Stimulated activated naive B cell treated with anti-CD40 and anti-IgM and Interleukin-4, amounts not matched to agents 10 μg/mL and 1 μg/mL and 100 μg/mL, for 72 hours (primary cell): Measurements from ENCODE around the gene BPIFB4.
"Not testable (repeated sequence)": the region's sequence is repeated elsewhere in the genome, so short reads cannot be mapped to it uniquely, and the experiment has no call there.

Experiments
- ATAC-seq, 2 donors: fragments of 150-1000 bp; cut with Tn5 transposase; replicated peaks; 2 replicates each; pipeline ENCODE4 v1.10.0; 2021; ENCODE audit warnings: moderate library complexity in 1 of 2
- DNase-seq: peaks from one replicate; pipeline ENCODE4 v3.0.0; 2021
- H3K27ac Mint-ChIP-seq: one replicate; pipeline ENCODE4 v1.8.0; 2022; ENCODE audit warnings: mild to moderate bottlenecking, mixed read lengths
- H3K27me3 Mint-ChIP-seq, 2 donors: one replicate each; pipeline ENCODE4 v1.8.0; 2022; ENCODE audit warnings: mixed read lengths in 2 of 2
- H3K36me3 Mint-ChIP-seq, 2 donors: one replicate each; pipeline ENCODE4 v1.8.0; 2022; ENCODE audit warnings: mixed read lengths in 2 of 2, mild to moderate bottlenecking in 1 of 2
- H3K4me1 Mint-ChIP-seq, 2 donors: one replicate each; pipeline ENCODE4 v1.8.0; 2022; ENCODE audit warnings: mixed read lengths in 2 of 2, mild to moderate bottlenecking in 1 of 2
- H3K4me3 Mint-ChIP-seq, 2 donors: one replicate each; pipeline ENCODE4 v1.8.0; 2022; ENCODE audit warnings: mild to moderate bottlenecking in 2 of 2, mixed read lengths in 2 of 2, moderate library complexity in 1 of 2
- H3K9me3 Mint-ChIP-seq, 2 donors: one replicate each; pipeline ENCODE4 v1.8.0; 2022; ENCODE audit warnings: mixed read lengths in 2 of 2, mild to moderate bottlenecking in 1 of 2

Gene BPIFB4

DNA sequence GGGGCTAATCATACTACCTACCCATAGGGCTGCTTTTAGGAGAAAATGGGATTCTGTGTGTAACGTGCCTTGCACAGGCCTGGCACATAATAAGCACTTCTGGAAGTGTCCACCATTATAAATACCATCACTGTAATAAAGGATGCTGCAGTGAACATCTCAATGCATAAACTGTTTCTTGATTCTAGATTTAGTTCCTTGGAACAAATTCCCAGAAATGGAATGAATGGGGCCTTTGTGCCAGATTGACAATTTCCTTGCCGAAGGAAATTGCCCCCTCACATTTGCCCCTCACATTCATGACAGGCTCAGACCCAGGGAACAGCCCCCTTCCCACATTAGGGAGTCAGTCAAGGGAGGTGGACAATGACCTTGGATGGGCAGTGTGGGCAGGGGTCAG, 29.2 kb downstream of the BPIFB4 start:
- no peak for ATAC-seq
- no peak overlapping the region for H3K4me3 Mint-ChIP-seq
- H3K4me1 Mint-ChIP-seq = no peaks in the 10 kb centered on the region
- H3K36me3 Mint-ChIP-seq = no peaks in the 10 kb centered on the region
- H3K9me3 Mint-ChIP-seq = no peaks in the 10 kb centered on the region
- DNase-seq = no peak
- no peaks in the 10 kb centered on the region for H3K27me3 Mint-ChIP-seq
- no peak overlapping the region for H3K27ac Mint-ChIP-seq

DNA sequence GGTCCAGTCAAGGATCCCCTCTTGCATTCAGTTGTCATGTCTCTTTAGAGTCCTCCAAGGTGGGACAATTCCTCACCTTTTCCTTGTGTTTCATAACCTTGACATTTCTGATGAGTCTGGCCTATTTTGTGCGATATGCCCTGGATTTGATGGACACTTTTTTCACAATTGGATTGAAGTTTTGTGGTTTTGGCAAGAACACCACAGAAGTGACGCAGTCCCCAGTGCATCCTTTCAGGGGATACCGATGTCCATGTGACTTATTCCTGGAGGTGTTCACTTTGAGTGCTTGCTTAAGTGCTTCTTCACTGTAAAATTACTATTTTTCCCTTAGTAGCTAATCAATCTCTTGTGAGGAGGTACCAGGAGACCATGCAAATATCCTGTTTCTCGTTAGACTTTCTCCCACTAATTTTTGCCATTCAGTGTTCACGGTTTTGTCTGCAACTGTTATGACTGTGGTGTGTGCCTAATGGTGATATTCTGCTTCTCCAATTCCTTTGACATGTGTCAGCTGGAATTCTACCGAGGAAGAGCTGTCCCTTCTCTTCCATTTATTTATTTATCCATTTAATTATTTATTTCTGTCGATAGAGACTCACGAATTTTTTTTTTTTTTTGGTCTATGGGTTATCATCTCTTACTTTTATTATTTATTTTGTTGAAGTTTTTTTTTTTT, 30.8 kb downstream of the BPIFB4 start:
- no peak overlapping the region for H3K27ac Mint-ChIP-seq
- no peaks in the 10 kb centered on the region for H3K27me3 Mint-ChIP-seq
- no peak overlapping the region for H3K4me3 Mint-ChIP-seq
- no peaks in the 10 kb centered on the region for H3K4me1 Mint-ChIP-seq
- no peaks in the 10 kb centered on the region for H3K9me3 Mint-ChIP-seq
- ATAC-seq (no peak), DNase-seq (no peak)
- H3K36me3 Mint-ChIP-seq = no peaks in the 10 kb centered on the region

DNA sequence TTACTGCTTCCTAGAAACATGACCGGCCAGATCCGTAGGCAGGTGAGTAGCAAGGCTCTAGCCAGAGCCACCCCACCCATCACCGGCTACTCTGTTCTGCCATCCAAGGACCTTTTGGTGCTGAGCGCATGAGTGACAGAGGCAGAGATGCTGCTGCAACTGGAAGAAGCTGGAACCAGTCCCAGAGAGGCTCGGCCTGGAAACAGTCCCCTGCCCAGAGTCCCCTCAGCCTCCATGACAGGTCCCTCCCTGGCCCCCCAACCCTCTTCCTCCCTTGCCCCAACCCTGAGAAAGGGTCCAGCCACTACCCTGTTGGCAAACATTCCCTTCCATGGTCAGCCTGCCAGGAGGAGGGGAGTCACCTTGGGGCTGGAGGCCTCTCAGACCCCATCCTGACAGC, 31.9 kb downstream of the BPIFB4 start:
- Mint-ChIP-seq H3K27me3 (no peaks in the 10 kb centered on the region), H3K9me3 (no peaks in the 10 kb centered on the region), H3K27ac (no peak overlapping the region), H3K4me3 (no peak overlapping the region), H3K36me3 (no peaks in the 10 kb centered on the region), H3K4me1 (no peaks in the 10 kb centered on the region)
- no peak for DNase-seq
- no peak for ATAC-seq

DNA sequence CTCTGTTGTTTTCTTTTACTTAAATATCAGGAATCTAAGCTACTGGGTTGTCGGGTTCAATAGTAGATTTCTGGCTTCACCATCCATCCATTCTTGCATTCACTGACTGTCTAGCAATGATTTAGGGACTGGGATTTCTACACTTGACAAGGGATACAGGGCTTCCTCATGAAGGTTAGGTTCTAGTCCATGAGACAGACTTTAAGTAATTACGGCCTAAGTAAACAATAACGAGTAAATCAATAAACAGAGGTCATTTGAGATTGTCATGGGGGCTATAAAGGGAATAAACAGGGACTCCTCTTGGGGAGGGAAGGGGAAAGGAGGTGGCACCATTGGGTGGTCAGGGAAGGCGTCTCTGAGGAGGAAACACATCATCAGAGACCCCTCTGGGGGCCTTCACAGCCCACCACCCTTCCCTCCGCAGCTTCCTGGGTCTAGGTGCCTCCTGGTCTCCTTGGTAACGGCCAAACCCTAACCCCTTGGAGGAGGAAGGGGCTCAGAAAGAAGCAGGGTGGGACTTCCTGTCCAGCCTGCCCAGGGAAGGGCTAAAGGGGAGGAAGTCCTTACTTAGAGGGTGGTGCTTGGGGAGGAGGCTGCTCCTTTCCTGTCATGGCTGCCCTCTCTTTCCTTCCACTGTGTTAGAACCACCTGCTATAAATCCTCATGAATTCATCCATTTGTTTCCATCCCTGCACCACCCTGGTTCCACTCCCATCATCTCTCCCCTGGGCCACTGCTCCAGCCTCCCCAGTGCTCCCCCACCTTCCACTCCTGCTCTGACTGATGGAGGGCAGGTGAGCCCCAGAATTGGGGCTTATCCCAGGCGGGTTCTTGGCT, 33.3 kb downstream of the BPIFB4 start:
- H3K4me3 Mint-ChIP-seq = no peak overlapping the region
- H3K27ac Mint-ChIP-seq = no peak overlapping the region
- H3K4me1 Mint-ChIP-seq = no peaks in the 10 kb centered on the region
- ATAC-seq (no peak), DNase-seq (no peak)
- no peaks in the 10 kb centered on the region for H3K36me3 Mint-ChIP-seq
- no peaks in the 10 kb centered on the region for H3K27me3 Mint-ChIP-seq
- no peaks in the 10 kb centered on the region for H3K9me3 Mint-ChIP-seq

GRCh38 chr20:33113387-33113908, 34.0 kb downstream of the BPIFB4 start:
- Mint-ChIP-seq H3K27ac (no peak overlapping the region), H3K4me3 (no peak overlapping the region), H3K4me1 (no peaks in the 10 kb centered on the region), H3K36me3 (no peaks in the 10 kb centered on the region), H3K27me3 (peaks cover 3 to 6% of the 10 kb centered on the region in 2 donors), H3K9me3 (no peaks in the 10 kb centered on the region)
- DNase-seq (no peak), ATAC-seq (no peak)

DNA sequence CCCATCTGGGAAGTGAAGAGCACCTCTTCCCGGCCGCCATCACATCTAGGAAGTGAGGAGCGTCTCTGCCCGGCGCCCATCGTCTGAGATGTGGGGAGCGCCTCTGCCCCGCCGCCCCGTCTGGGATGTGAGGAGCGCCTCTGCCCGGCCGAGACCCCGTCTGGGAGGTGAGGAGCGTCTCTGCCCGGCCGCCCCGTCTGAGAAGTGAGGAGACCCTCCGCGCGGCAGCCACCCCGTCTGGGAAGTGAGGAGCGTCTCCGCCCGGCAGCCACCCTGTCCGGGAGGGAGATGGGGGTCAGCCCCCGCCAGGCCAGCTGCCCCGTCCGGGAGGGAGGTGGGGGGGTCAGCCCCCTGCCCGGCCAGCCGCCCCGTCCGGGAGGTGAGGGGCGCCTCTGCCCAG, 36.1 kb downstream of the BPIFB4 start:
- not testable (repeated sequence) for H3K27me3 Mint-ChIP-seq, ATAC-seq, H3K4me3 Mint-ChIP-seq, H3K27ac Mint-ChIP-seq, H3K36me3 Mint-ChIP-seq, H3K9me3 Mint-ChIP-seq, DNase-seq, H3K4me1 Mint-ChIP-seq

- Mint-ChIP-seq H3K4me3 (no peak overlapping the region), H3K9me3 (peaks cover 7 to 15% of the 10 kb centered on the region in 2 donors), H3K27ac (no peak overlapping the region), H3K4me1 (peaks cover 0 to 6% of the 10 kb centered on the region in 2 donors), H3K27me3 (peaks cover 23 to 29% of the 10 kb centered on the region in 2 donors), H3K36me3 (peaks cover 0 to 5% of the 10 kb centered on the region in 2 donors)
- no peak for DNase-seq
- ATAC-seq = peak; percentile 58 to 71
Observed at GRCh38 chr20:33119725-33120720, 40.6 kb downstream of the BPIFB4 start.

GRCh38 chr20:33120934-33121333, 41.5 kb downstream of the BPIFB4 start:
- ATAC-seq (no peak), DNase-seq (no peak)
- Mint-ChIP-seq H3K27me3 (peaks cover 31 to 38% of the 10 kb centered on the region in 2 donors), H3K9me3 (peaks cover 7 to 15% of the 10 kb centered on the region in 2 donors), H3K4me3 (no peak overlapping the region), H3K27ac (no peak overlapping the region), H3K4me1 (peaks cover 0 to 6% of the 10 kb centered on the region in 2 donors), H3K36me3 (peaks cover 0 to 5% of the 10 kb centered on the region in 2 donors)

- Mint-ChIP-seq H3K27me3 (peaks cover 33 to 38% of the 10 kb centered on the region in 2 donors), H3K9me3 (peaks cover 7 to 15% of the 10 kb centered on the region in 2 donors)
- H3K36me3 Mint-ChIP-seq, H3K27ac Mint-ChIP-seq, ATAC-seq, DNase-seq, H3K4me3 Mint-ChIP-seq, H3K4me1 Mint-ChIP-seq: not testable (repeated sequence)
Observed at GRCh38 chr20:33122297-33122696, 42.9 kb downstream of the BPIFB4 start.

- Mint-ChIP-seq H3K9me3 (peaks cover 7 to 15% of the 10 kb centered on the region in 2 donors), H3K36me3 (peaks cover 0 to 5% of the 10 kb centered on the region in 2 donors), H3K4me3 (no peak overlapping the region)
Observed at GRCh38 chr20:33124261-33124660, 44.8 kb downstream of the BPIFB4 start.

GRCh38 chr20:33124994-33125393, 45.6 kb downstream of the BPIFB4 start:
- no peak overlapping the region for H3K27ac Mint-ChIP-seq
- ATAC-seq (no peak), DNase-seq (no peak)
- H3K36me3 Mint-ChIP-seq = peaks cover 0 to 5% of the 10 kb centered on the region in 2 donors
- peaks cover 36 to 39% of the 10 kb centered on the region in 2 donors for H3K27me3 Mint-ChIP-seq
- H3K4me3 Mint-ChIP-seq = no peak overlapping the region
- no peaks in the 10 kb centered on the region for H3K4me1 Mint-ChIP-seq
- H3K9me3 Mint-ChIP-seq = peaks cover 7 to 15% of the 10 kb centered on the region in 2 donors

More at GRCh38 chr20:33124261-33124660, 44.8 kb downstream of the BPIFB4 start:
- Mint-ChIP-seq H3K27ac (no peak overlapping the region), H3K4me1 (peaks cover 0 to 2% of the 10 kb centered on the region in 2 donors), H3K27me3 (peaks cover 31 to 34% of the 10 kb centered on the region in 2 donors)
- ATAC-seq (no peak), DNase-seq (no peak)

GRCh38 chr20:33125983-33126382, 46.5 kb downstream of the BPIFB4 start:
- H3K4me3 Mint-ChIP-seq = no peak overlapping the region
- no peak for ATAC-seq
- H3K27ac Mint-ChIP-seq = no peak overlapping the region
- H3K9me3 Mint-ChIP-seq = peaks cover 7 to 15% of the 10 kb centered on the region in 2 donors
- peaks cover 39 to 42% of the 10 kb centered on the region in 2 donors for H3K27me3 Mint-ChIP-seq
- no peaks in the 10 kb centered on the region for H3K4me1 Mint-ChIP-seq
- peaks cover 0 to 5% of the 10 kb centered on the region in 2 donors for H3K36me3 Mint-ChIP-seq
- DNase-seq = no peak

- no peak for ATAC-seq
- no peak overlapping the region for H3K27ac Mint-ChIP-seq
- H3K4me1 Mint-ChIP-seq = no peaks in the 10 kb centered on the region
- H3K36me3 Mint-ChIP-seq = no peaks in the 10 kb centered on the region
- DNase-seq = no peak
- peaks cover 38 to 46% of the 10 kb centered on the region in 2 donors for H3K27me3 Mint-ChIP-seq
- H3K4me3 Mint-ChIP-seq = no peak overlapping the region
- peaks cover 4 to 7% of the 10 kb centered on the region in 2 donors for H3K9me3 Mint-ChIP-seq
Observed at GRCh38 chr20:33127422-33128097, 48.1 kb downstream of the BPIFB4 start.
